ENCODE data around the gene SRSF3.

SRSF3 gene

DNA sequence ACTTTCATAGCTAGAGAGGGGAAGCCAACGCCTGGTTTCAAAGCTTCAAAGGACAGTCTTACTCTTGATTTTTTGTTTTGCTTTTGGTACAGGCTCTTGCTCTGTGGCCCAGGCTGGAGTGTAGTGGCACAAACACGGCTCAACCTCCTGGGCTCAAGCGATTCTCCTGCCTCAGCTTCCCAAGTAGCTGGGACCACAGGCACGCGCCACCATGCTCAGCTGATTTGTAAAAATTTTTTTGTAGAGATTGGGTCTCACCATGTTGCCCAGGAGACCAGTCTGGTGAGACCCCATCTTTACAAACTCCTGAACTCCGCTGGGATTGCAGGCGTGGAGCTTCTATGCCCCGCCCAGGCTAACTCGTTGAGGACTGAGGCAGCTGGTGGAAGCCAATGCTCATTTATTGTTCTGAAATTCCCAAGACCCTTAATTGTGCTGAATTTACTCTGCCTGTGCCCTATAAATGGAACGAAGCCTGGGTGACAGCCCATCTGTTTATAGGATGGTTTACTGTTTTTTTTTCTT is 18.0 kb downstream of the SRSF3 start:
- DNase-seq (ENCODE audit: low read depth in 1 of 2, low spot score in 1 of 2), result no peak
- TF ChIP-seq JUND (IDR thresholded peaks at IDR 0.05; ENCODE audit: low read depth), result no peak
- in situ Hi-C loops (cut with HindIII; ENCODE audit: low pct_unique_long_range_greater_than_20kb, low sequenced_read_pairs), result no loop called here

DNA sequence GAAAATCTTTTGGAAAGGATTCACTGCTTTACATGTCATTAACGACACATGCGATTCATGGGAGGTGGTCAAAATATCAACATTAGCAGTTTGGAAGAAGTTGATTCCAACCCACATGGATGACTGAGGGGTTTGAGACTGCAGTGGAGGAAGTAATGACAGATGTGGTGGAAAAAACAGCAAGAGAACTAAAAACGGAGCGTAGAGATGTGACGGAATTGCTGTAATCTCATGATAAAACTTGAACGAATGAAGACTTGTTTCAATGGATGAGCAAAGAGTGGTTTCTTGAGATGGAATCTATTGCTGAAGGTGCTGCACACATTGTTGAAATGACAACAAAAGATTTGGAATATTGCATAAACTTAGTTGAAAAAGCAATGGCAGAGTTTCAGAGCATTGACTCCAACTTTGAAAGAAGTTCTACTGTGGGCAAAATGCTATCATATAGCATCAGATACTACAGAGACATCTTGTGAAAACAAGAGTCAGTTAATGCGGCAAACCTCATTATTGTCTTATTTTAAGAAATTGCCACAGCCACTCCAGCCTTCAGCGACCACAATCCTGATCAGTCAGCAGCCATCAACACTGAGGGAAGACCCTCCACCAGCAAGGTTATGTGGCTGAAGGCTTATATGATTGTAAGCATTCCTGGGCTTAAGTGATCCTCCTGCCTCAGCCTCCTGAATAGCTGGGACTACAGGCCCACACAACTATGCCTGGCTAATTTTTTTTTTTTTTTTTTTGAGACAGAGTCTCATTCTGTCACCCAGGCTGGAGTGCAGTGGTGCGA is 19.2 kb downstream of the SRSF3 start:
- no peak for TF ChIP-seq JUND (IDR thresholded peaks at IDR 0.05; ENCODE audit: low read depth)
- DNase-seq (ENCODE audit: low read depth in 1 of 2, low spot score in 1 of 2), result no peak
- in situ Hi-C loops (cut with HindIII; ENCODE audit: low pct_unique_long_range_greater_than_20kb, low sequenced_read_pairs), result no loop called here

GRCh38 chr6:36615018-36615761 is 21.0 kb downstream of the SRSF3 start:
- in situ Hi-C loops (cut with HindIII; ENCODE audit: low pct_unique_long_range_greater_than_20kb, low sequenced_read_pairs), result no loop called here
- TF ChIP-seq JUND (IDR thresholded peaks at IDR 0.05; ENCODE audit: low read depth), result no peak
- peak in 1 of 2 experiments; percentile 72 for DNase-seq (ENCODE audit: low read depth in 1 of 2, low spot score in 1 of 2)

- DNase-seq (ENCODE audit: low read depth in 1 of 2, low spot score in 1 of 2), result peak; percentile 22 to 48
- TF ChIP-seq JUND (IDR thresholded peaks at IDR 0.05; ENCODE audit: low read depth), result no peak
- in situ Hi-C loops (cut with HindIII; ENCODE audit: low pct_unique_long_range_greater_than_20kb, low sequenced_read_pairs), result no loop called here
Observed at GRCh38 chr6:36616893-36617521, 22.8 kb downstream of the SRSF3 start.

DNA sequence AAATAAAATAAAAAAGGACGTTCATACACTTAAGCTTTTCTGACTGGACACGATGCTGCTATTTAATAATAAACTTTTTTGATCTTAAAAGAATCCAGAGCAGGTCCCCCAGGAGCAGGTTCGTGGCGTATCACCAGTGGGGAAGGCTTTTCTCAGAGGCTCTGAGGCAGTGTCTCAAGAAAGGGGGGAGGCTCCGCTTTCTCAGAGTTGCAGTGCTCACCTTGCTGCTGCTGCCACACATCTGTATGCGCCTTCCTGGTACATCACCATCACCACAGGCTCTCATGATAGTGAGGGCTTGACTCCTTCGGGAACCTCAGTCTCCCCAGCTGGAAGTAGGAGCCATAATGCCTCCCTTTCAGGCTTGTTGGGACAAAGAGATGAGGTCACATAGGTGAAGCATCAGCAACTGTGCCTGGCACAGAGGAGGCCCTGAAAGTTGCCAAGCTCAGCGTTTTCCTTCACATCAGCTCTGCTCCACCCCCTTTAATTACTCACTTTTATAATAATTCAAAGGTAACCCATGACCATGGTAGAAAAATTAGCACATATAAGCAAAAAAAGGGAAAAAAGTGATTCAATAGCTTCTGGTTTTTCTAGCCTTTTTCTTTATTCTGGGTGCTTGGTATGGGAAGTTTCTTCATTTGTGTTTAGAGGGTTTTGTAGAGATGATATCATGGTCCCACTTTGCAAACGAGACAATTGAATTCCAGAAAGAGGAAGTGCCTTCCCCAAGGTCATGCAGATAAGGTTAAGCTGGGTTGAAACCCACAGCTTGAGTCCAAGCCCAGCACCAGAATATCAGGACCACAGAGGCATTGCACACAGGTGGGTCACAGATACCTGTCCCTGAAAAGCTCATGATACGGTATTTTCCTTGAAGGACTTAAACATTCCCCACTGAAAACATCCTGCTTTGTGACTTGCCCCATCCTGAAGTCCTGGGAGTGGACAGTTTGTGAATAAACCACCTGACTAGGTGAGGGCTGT is 24.5 kb downstream of the SRSF3 start:
- TF ChIP-seq JUND (IDR thresholded peaks at IDR 0.05; ENCODE audit: low read depth), result no peak
- in situ Hi-C loops (cut with HindIII; ENCODE audit: low pct_unique_long_range_greater_than_20kb, low sequenced_read_pairs), result no loop called here
- DNase-seq (ENCODE audit: low read depth in 1 of 2, low spot score in 1 of 2), result no peak

GRCh38 chr6:36621371-36621855 is 27.3 kb downstream of the SRSF3 start:
- TF ChIP-seq JUND (IDR thresholded peaks at IDR 0.05; ENCODE audit: low read depth), result no peak
- no peak for DNase-seq (ENCODE audit: low read depth in 1 of 2, low spot score in 1 of 2)
- in situ Hi-C loops (cut with HindIII; ENCODE audit: low pct_unique_long_range_greater_than_20kb, low sequenced_read_pairs), result no loop called here

GRCh38 chr6:36622901-36623546 is 28.9 kb downstream of the SRSF3 start:
- TF ChIP-seq JUND (IDR thresholded peaks at IDR 0.05; ENCODE audit: low read depth), result no peak
- in situ Hi-C loops (cut with HindIII; ENCODE audit: low pct_unique_long_range_greater_than_20kb, low sequenced_read_pairs), result no loop called here
- no peak for DNase-seq (ENCODE audit: low read depth in 1 of 2, low spot score in 1 of 2)

DNA sequence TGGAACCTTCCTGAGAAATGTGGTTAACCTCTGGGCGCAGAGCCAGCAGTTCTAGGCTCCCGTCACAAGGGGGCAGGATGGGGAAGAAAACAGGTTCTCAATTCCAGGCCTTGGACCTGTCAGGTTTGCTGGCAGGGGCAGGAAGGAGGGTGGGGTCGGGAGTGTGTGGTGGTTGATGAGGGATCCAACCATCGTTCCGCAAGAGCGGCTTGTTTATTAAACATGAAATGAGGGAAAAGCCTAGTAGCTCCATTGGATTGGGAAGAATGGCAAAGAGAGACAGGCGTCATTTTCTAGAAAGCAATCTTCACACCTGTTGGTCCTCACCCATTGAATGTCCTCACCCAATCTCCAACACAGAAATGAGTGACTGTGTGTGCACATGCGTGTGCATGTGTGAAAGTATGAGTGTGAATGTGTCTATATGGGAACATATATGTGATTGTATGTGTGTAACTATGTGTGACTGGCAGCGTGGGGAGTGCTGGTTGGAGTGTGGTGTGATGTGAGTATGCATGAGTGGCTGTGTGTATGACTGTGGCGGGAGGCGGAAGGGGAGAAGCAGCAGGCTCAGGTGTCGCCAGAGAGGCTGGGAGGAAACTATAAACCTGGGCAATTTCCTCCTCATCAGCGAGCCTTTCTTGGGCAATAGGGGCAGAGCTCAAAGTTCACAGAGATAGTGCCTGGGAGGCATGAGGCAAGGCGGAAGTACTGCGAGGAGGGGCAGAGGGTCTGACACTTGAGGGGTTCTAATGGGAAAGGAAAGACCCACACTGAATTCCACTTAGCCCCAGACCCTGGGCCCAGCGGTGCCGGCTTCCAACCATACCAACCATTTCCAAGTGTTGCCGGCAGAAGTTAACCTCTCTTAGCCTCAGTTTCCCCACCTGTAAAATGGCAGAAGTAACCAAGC is 29.6 kb downstream of the SRSF3 start:
- peak; percentile 77 to 86 for DNase-seq (ENCODE audit: low read depth in 1 of 2, low spot score in 1 of 2)
- in situ Hi-C loops (cut with HindIII; ENCODE audit: low pct_unique_long_range_greater_than_20kb, low sequenced_read_pairs), result no loop called here
- TF ChIP-seq JUND (IDR thresholded peaks at IDR 0.05; ENCODE audit: low read depth), result no peak

DNA sequence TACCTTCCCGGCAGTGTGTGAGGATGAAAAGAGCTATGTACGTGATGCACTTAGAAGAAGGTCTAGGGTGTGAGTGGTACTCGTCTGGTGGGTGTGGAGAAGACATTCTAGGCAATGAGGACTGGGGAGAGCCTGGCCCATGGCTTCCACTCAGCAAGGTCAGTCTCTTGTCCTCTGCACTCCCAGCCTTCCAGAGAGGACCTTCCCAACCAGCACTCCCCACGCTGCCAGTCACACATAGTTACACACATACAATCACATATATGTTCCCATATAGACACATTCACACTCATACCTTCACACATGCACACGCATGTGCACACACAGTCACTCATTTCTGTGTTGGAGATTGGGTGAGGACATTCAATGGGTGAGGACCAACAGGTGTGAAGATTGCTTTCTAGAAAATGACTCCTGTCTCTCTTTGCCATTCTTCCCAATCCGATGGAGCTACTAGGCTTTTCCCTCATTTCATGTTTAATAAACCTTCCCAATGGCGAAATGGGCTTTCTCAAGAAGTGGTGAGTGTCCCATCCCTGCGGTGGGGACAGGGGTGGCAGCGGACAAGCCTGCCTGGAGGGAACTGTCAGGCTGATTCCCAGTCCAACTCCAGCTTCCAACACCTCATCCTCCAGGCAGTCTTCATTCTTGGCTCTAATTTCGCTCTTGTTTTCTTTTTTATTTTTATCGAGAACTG is 30.4 kb downstream of the SRSF3 start:
- DNase-seq (ENCODE audit: low read depth in 1 of 2, low spot score in 1 of 2), result no peak
- no peak for TF ChIP-seq JUND (IDR thresholded peaks at IDR 0.05; ENCODE audit: low read depth)

More for the DNA sequence above, 30.4 kb downstream of the SRSF3 start:
- in situ Hi-C loops (cut with HindIII; ENCODE audit: low pct_unique_long_range_greater_than_20kb, low sequenced_read_pairs), result no loop called here
